Stomach (tissue), 9 donors: ENCODE data around the gene BDKRB1. TPM values are rescaled to one million over a fixed set of nuclear protein-coding genes. Genes with fewer than 3 reads are reported as not detected.

Experiments
- DNase-seq, 2 donors: peaks; one replicate each; pipeline versions ENCODE4 v3.0.0 to v3.0.0-alpha.2; 2013 to 2019
- H3K27ac ChIP-seq, 5 donors: fragments of 200-600 bp in 4 of 5; sonication (generic) in 4 of 5; one replicate each; pipeline ENCODE4 v1.5.1; 2013 to 2019; ENCODE audit warnings: mild to moderate bottlenecking in 1 of 5, moderate library complexity in 1 of 5
- H3K27me3 ChIP-seq, 3 donors: fragments of 200-600 bp; sonication (generic); one replicate each; pipeline ENCODE4 v1.5.1; 2017 to 2019; ENCODE audit warnings: mixed run types in 1 of 3
- H3K36me3 ChIP-seq, 4 donors: fragments of 200-600 bp; sonication (generic); 1 replicate in 3 of 4; 2 replicates in 1 of 4; pipeline ENCODE4 v1.5.1; 2016 to 2019
- H3K4me1 ChIP-seq, 4 donors: fragments of 200-600 bp; sonication (generic); one replicate each; pipeline ENCODE4 v1.5.1; 2016 to 2019
- H3K4me3 ChIP-seq, 4 donors: fragments of 200-600 bp; sonication (generic) in 3 of 4; one replicate each; pipeline ENCODE4 v1.5.1; 2016 to 2019; ENCODE audit warnings: mild to moderate bottlenecking in 1 of 4
- H3K9me3 ChIP-seq, 4 donors: fragments of 200-600 bp; sonication (generic); one replicate each; pipeline ENCODE4 v1.5.1; 2016 to 2019
- CTCF ChIP-seq, 7 experiments: fragments of 450-650 bp in 4 of 7; fragments of 200-600 bp in 3 of 7; sonication (generic) in 3 of 7; IDR thresholded peaks; one replicate each; pipeline ENCODE4 v1.5.1; 2016 to 2019; ENCODE audit warnings: antibody characterized with exemption in 7 of 7, control low read depth in 2 of 7, mild to moderate bottlenecking in 1 of 7
- EP300 ChIP-seq: sonication (generic); formaldehyde crosslinking; IDR thresholded peaks from one replicate; pipeline ENCODE4 v1.6.1; 2017; ENCODE audit warnings: antibody characterized with exemption
- POLR2A ChIP-seq, 4 donors: fragments of 450-650 bp; IDR thresholded peaks; one replicate each; pipeline ENCODE4 v1.6.1; 2016; ENCODE audit warnings: antibody characterized with exemption in 4 of 4, control low read depth in 2 of 4, mild to moderate bottlenecking in 1 of 4, moderate library complexity in 1 of 4
- POLR2AphosphoS5 ChIP-seq, 3 donors: sonication (generic); formaldehyde crosslinking; IDR thresholded peaks; one replicate each; pipeline ENCODE4 v1.6.1; 2016; ENCODE audit warnings: antibody characterized with exemption in 3 of 3
- WGBS, 5 donors: extraction: QIAGEN DNeasy Blood & Tissue Kit in 3 of 5; methylation state at CpG; one replicate each; pipeline versions ENCODE4 v1.1.5 to v1.1.7; 2013 to 2018; 5-methylcytosine and 5-hydroxymethylcytosine counted together
- intact Hi-C: fragments of 100-400 bp; cut with DNase I; formaldehyde crosslinking; loops from one replicate; pipeline ENCODE4 v1.15.1; 2023; ENCODE audit warnings: low total_unique reads
- polyA plus RNA-seq, 3 donors: library from polyadenylated mRNA; stranded (reverse); fragments of 200-250 nt; gene quantifications; one replicate each; pipeline ENCODE4 v1.2.3, GENCODE V29; 2013
- total RNA-seq, 5 donors: library from RNA; depleted of rRNA; stranded (reverse); fragments of >200 nt; gene quantifications; one replicate each; pipeline versions ENCODE4 v1.1.0 to v1.2.3, GENCODE V29; 2014 to 2016
- donor health status: healthy with polysubstance abuse.
- donor health status: Bipolar disorder and iron deficiency.
- donor health status: healthy.

The BDKRB1 gene
- total and polyA plus RNA-seq, 8 donors = 0.92 to 7.1 (median 4.2) TPM; not detected in 3

GRCh38 chr14:96233661-96234060 lies 22.3 kb upstream of the BDKRB1 start:
- peak overlapping the region in 2 of 5 donors; percentile 56 to 59 for H3K27ac ChIP-seq
- WGBS, 5 donors = 63 to 73% (median 71%) methylated on average over 3 of the region's 3 CpGs
- no peak for DNase-seq
- peaks cover 0 to 17% (median 9%) of the 10 kb centered on the region in 4 donors for H3K36me3 ChIP-seq
- H3K4me1 ChIP-seq = peaks cover 0 to 14% (median 0%) of the 10 kb centered on the region in 4 donors
- H3K27me3 ChIP-seq = peaks cover 0 to 3% (median 0%) of the 10 kb centered on the region in 3 donors
- H3K9me3 ChIP-seq = peaks cover under 1 to 2% (median under 1%) of the 10 kb centered on the region in 4 donors
- intact Hi-C loops = no loop called here
- TF ChIP-seq POLR2AphosphoS5 (IDR thresholded peaks at IDR 0.05) (no peak), POLR2A (IDR thresholded peaks at IDR 0.05) (no peak), CTCF (IDR thresholded peaks at IDR 0.05) (no peak), EP300 (no peak)
- no peak overlapping the region for H3K4me3 ChIP-seq

- no peak overlapping the region for H3K4me3 ChIP-seq
- H3K27ac ChIP-seq = no peak overlapping the region
- WGBS, 5 donors = 46 to 57% (median 52%) methylated on average over 4 of the region's 4 CpGs
- no peak for DNase-seq
- peaks cover 0 to 6% (median 0%) of the 10 kb centered on the region in 3 donors for H3K27me3 ChIP-seq
- H3K4me1 ChIP-seq = peaks cover 0 to 14% (median 0%) of the 10 kb centered on the region in 4 donors
- TF ChIP-seq POLR2AphosphoS5 (IDR thresholded peaks at IDR 0.05) (no peak), POLR2A (IDR thresholded peaks at IDR 0.05) (no peak)
- peaks cover 0 to 33% (median 11%) of the 10 kb centered on the region in 4 donors for H3K36me3 ChIP-seq
- intact Hi-C loops = no loop called here
- no peaks in the 10 kb centered on the region for H3K9me3 ChIP-seq
Measured at GRCh38 chr14:96235426-96235825, 20.6 kb upstream of the BDKRB1 start.

GRCh38 chr14:96237641-96238040 lies 18.4 kb upstream of the BDKRB1 start:
- H3K4me3 ChIP-seq = no peak overlapping the region
- intact Hi-C loops = no loop called here
- peaks cover 0 to 51% (median 27%) of the 10 kb centered on the region in 4 donors for H3K36me3 ChIP-seq
- H3K27ac ChIP-seq = no peak overlapping the region
- no peak for DNase-seq
- no peaks in the 10 kb centered on the region for H3K9me3 ChIP-seq
- 86 to 100% (median 98%) methylated on average over 2 of the region's 2 CpGs for WGBS, 5 donors
- H3K4me1 ChIP-seq = peaks cover 0 to 9% (median 0%) of the 10 kb centered on the region in 4 donors
- no peak for TF ChIP-seq POLR2A (IDR thresholded peaks at IDR 0.05)
- no peak for TF ChIP-seq POLR2AphosphoS5 (IDR thresholded peaks at IDR 0.05)
- TF ChIP-seq EP300 = no peak
- no peak for TF ChIP-seq CTCF (IDR thresholded peaks at IDR 0.05)
- H3K27me3 ChIP-seq = peaks cover 0 to 6% (median 0%) of the 10 kb centered on the region in 3 donors

GRCh38 chr14:96238676-96239265 lies 17.2 kb upstream of the BDKRB1 start:
- TF ChIP-seq EP300 = no peak
- no peak for DNase-seq
- Histone ChIP-seq H3K27me3 (peaks cover 0 to 6% (median 0%) of the 10 kb centered on the region in 3 donors), H3K4me1 (peaks cover 0 to 9% (median 0%) of the 10 kb centered on the region in 4 donors), H3K27ac (no peak overlapping the region), H3K9me3 (no peaks in the 10 kb centered on the region), H3K4me3 (no peak overlapping the region), H3K36me3 (peaks cover 0 to 51% (median 27%) of the 10 kb centered on the region in 4 donors)
- 65 to 76% (median 69%) methylated on average over 7 of the region's 7 CpGs for WGBS, 5 donors
- intact Hi-C loops = no loop called here

- Histone ChIP-seq H3K4me1 (peaks cover 0 to under 1% (median 0%) of the 10 kb centered on the region in 4 donors), H3K9me3 (no peaks in the 10 kb centered on the region), H3K27me3 (peaks cover 0 to 6% (median 0%) of the 10 kb centered on the region in 3 donors), H3K4me3 (no peak overlapping the region), H3K27ac (no peak overlapping the region), H3K36me3 (peaks cover 0 to 51% (median 27%) of the 10 kb centered on the region in 4 donors)
- TF ChIP-seq POLR2AphosphoS5 (IDR thresholded peaks at IDR 0.05) (no peak), POLR2A (IDR thresholded peaks at IDR 0.05) (no peak)
- WGBS, 5 donors = 44 to 67% (median 57%) methylated on average over 9 of the region's 9 CpGs
- peak in 1 of 2 donors; percentile 66 for DNase-seq
- intact Hi-C loops = no loop called here
Measured at GRCh38 chr14:96239711-96240141, 16.3 kb upstream of the BDKRB1 start.

- WGBS, 5 donors = 89 to 96% (median 94%) methylated on average over 18 of the region's 18 CpGs
Measured at GRCh38 chr14:96240641-96241040, 15.4 kb upstream of the BDKRB1 start.

More at GRCh38 chr14:96240641-96241040, 15.4 kb upstream of the BDKRB1 start:
- intact Hi-C loops = no loop called here
- no peak for TF ChIP-seq EP300
- TF ChIP-seq CTCF (IDR thresholded peaks at IDR 0.05) = no peak
- no peak for TF ChIP-seq POLR2A (IDR thresholded peaks at IDR 0.05)
- TF ChIP-seq POLR2AphosphoS5 (IDR thresholded peaks at IDR 0.05) = no peak
- no peak for DNase-seq
- H3K4me1 ChIP-seq = no peaks in the 10 kb centered on the region
- H3K27me3 ChIP-seq = peaks cover 0 to 6% (median 0%) of the 10 kb centered on the region in 3 donors
- H3K36me3 ChIP-seq = peaks cover 0 to 51% (median 27%) of the 10 kb centered on the region in 4 donors
- H3K4me3 ChIP-seq = no peak overlapping the region
- H3K27ac ChIP-seq = no peak overlapping the region
- H3K9me3 ChIP-seq = no peaks in the 10 kb centered on the region
